Measurements from ENCODE around the gene SLC25A43.

GRCh38 chrX:119401569-119401968 is 2.4 kb downstream of the SLC25A43 start:
- TF ChIP-seq, protein P1, sequence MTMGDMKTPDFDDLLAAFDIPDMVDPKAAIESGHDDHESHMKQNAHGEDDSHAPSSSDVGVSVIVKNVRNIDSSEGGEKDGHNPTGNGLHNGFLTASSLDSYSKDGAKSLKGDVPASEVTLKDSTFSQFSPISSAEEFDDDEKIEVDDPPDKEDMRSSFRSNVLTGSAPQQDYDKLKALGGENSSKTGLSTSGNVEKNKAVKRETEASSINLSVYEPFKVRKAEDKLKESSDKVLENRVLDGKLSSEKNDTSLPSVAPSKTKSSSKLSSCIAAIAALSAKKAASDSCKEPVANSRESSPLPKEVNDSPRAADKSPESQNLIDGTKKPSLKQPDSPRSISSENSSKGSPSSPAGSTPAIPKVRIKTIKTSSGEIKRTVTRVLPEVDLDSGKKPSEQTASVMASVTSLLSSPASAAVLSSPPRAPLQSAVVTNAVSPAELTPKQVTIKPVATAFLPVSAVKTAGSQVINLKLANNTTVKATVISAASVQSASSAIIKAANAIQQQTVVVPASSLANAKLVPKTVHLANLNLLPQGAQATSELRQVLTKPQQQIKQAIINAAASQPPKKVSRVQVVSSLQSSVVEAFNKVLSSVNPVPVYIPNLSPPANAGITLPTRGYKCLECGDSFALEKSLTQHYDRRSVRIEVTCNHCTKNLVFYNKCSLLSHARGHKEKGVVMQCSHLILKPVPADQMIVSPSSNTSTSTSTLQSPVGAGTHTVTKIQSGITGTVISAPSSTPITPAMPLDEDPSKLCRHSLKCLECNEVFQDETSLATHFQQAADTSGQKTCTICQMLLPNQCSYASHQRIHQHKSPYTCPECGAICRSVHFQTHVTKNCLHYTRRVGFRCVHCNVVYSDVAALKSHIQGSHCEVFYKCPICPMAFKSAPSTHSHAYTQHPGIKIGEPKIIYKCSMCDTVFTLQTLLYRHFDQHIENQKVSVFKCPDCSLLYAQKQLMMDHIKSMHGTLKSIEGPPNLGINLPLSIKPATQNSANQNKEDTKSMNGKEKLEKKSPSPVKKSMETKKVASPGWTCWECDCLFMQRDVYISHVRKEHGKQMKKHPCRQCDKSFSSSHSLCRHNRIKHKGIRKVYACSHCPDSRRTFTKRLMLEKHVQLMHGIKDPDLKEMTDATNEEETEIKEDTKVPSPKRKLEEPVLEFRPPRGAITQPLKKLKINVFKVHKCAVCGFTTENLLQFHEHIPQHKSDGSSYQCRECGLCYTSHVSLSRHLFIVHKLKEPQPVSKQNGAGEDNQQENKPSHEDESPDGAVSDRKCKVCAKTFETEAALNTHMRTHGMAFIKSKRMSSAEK (CRISPR knock-in tag; IDR thresholded peaks at IDR 0.05; ENCODE audit: borderline replicate concordance), result no peak
- TF ChIP-seq CTCF (IDR thresholded peaks at IDR 0.05), result no peak
- TF ChIP-seq FOXP1 (CRISPR knock-in tag; IDR thresholded peaks at IDR 0.05; ENCODE audit: borderline replicate concordance), result no peak

Data from WTC11 (cell line).